Adrenal gland (tissue), 5 donors: ENCODE measurements around the gene TRIM6.

Experiments used
- POLR2A ChIP-seq, 2 donors: fragments of 450-650 bp; IDR thresholded peaks; one replicate each; pipeline ENCODE4 v1.6.1; 2017; ENCODE audit warnings: antibody characterized with exemption in 2 of 2, mild to moderate bottlenecking in 2 of 2, moderate library complexity in 1 of 2
- TF ChIP-seq, protein P1 (sequence below), 6 experiments: fragments of 450-650 bp in 4 of 6; fragments of 200-600 bp in 2 of 6; sonication (generic) in 1 of 6; IDR thresholded peaks; 1 replicate in 5 of 6; 2 replicates in 1 of 6; pipeline versions ENCODE4 v1.5.1 to v1.8.0; 2016 to 2021; ENCODE audit warnings: antibody characterized with exemption in 6 of 6, mild to moderate bottlenecking in 2 of 6, moderate library complexity in 1 of 6
- donor health status: DM: no; HTN: no; CAD: no.

DNA sequence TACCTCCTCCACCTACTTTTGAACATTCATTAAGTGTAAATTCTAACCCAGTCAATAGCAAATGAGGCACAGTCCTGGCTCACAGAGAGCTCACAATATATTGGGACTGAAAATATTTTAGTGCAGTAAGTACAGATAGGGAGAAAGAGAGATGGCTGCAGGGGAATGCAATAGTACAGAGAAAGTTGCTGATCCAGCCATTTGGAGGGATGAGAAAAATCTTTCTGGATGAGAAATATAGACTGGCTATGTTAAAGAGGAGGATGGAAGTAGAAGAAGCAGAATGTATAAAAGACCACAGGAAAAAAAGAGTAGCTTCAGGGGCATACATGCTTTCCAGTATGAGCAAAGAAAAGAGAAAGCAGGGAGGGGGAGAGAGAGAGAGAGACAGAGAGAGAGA lies 19.3 kb upstream of the TRIM6 start:
- no peak for TF ChIP-seq POLR2A (IDR thresholded peaks at IDR 0.05)
- TF ChIP-seq, protein P1, sequence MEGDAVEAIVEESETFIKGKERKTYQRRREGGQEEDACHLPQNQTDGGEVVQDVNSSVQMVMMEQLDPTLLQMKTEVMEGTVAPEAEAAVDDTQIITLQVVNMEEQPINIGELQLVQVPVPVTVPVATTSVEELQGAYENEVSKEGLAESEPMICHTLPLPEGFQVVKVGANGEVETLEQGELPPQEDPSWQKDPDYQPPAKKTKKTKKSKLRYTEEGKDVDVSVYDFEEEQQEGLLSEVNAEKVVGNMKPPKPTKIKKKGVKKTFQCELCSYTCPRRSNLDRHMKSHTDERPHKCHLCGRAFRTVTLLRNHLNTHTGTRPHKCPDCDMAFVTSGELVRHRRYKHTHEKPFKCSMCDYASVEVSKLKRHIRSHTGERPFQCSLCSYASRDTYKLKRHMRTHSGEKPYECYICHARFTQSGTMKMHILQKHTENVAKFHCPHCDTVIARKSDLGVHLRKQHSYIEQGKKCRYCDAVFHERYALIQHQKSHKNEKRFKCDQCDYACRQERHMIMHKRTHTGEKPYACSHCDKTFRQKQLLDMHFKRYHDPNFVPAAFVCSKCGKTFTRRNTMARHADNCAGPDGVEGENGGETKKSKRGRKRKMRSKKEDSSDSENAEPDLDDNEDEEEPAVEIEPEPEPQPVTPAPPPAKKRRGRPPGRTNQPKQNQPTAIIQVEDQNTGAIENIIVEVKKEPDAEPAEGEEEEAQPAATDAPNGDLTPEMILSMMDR (IDR thresholded peaks at IDR 0.05) = no peak
